Measurements from ENCODE around the gene OR2Z1. TPM values are rescaled to one million over a fixed set of nuclear protein-coding genes. Genes with fewer than 3 reads are reported as not detected.

Gene OR2Z1
- total RNA-seq (not detected), polyA plus RNA-seq (ENCODE audit: insufficient read depth, low read depth, low replicate concordance) (not detected)
- long read RNA-seq, donor 1, result 0 reads
- long read RNA-seq, donor 2, result 0 reads
- long read RNA-seq, donor 3, result 0 reads
- long read RNA-seq, donor 4, result 0 reads
- long read RNA-seq, donor 5, result 0 reads
- long read RNA-seq, donor 6, result 0 reads
- long read RNA-seq, donor 7, result 0 reads
- long read RNA-seq, donor 8, result 0 reads
- long read RNA-seq, donor 9, result 0 reads
- long read RNA-seq, donor 10, result 0 reads

DNA sequence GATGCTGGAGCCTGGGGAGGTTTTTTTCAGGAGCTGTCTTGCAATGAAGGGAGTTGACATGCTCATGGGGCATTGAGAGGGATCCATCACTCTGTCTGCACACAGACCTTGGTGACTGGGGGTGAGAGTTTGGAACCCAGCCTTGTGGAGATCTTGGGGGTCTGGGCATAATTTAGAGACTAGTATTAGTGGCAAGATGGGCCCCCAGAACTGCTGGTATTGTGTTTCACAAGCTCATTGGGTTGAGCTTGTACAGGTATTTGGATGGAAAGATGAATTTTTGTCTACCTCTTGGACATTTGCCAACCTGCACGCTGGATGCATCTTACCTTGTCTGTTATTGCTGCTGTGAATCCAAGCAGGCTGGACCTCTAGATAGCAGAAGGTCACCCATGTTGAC is at the start of gene OR2Z1:
Gene OR2Z1 (plus strand): TSS at position 301 of the 400 bp plus-strand sequence. CDS start 9,395 bp downstream, outside the sequence.
- Histone ChIP-seq H3K27ac (ENCODE audit: low read depth in 2 of 2, low read length in 2 of 2) (no peak within 1 kb of the TSS), H3K27me3 (ENCODE audit: control insufficient read depth, insufficient read depth, low read length) (no peaks in the 10 kb centered on the region), H3K9ac (ENCODE audit: low read length in 3 of 3) (no peak within 1 kb of the TSS), H3K4me1 (ENCODE audit: control insufficient read depth in 2 of 3, insufficient read depth in 2 of 3, low read depth in 1 of 3, low read length in 3 of 3) (no peaks in the 10 kb centered on the region), H3K36me3 (ENCODE audit: control insufficient read depth in 2 of 3, insufficient read depth in 3 of 3, low read length in 3 of 3) (no peaks in the 10 kb centered on the region), H3K9me3 (ENCODE audit: control insufficient read depth in 2 of 3, insufficient read depth in 1 of 3, low read length in 3 of 3) (peaks cover 0 to 2% (median 0%) of the 10 kb centered on the region in 3 donors), H3K4me3 (ENCODE audit: low read length in 3 of 3) (no peak within 1 kb of the TSS)
- TF ChIP-seq, protein P1, sequence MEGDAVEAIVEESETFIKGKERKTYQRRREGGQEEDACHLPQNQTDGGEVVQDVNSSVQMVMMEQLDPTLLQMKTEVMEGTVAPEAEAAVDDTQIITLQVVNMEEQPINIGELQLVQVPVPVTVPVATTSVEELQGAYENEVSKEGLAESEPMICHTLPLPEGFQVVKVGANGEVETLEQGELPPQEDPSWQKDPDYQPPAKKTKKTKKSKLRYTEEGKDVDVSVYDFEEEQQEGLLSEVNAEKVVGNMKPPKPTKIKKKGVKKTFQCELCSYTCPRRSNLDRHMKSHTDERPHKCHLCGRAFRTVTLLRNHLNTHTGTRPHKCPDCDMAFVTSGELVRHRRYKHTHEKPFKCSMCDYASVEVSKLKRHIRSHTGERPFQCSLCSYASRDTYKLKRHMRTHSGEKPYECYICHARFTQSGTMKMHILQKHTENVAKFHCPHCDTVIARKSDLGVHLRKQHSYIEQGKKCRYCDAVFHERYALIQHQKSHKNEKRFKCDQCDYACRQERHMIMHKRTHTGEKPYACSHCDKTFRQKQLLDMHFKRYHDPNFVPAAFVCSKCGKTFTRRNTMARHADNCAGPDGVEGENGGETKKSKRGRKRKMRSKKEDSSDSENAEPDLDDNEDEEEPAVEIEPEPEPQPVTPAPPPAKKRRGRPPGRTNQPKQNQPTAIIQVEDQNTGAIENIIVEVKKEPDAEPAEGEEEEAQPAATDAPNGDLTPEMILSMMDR (IDR thresholded peaks at IDR 0.05; ENCODE audit: borderline replicate concordance, extremely low read depth, insufficient read depth), result no peak
- intact Hi-C loops (cut with DNase I), result no loop called here
- DNase-seq (no peak), FAIRE-seq (no peak)

GRCh38 chr19:8673276-8673891 is 48.0 kb upstream of the OR2Z1 start:
- no peak overlapping the region for H3K27ac ChIP-seq (ENCODE audit: low read depth in 2 of 2, low read length in 2 of 2)
- no peaks in the 10 kb centered on the region for H3K4me1 ChIP-seq (ENCODE audit: control insufficient read depth in 2 of 3, insufficient read depth in 2 of 3, low read depth in 1 of 3, low read length in 3 of 3)
- intact Hi-C loops (cut with DNase I), result no loop called here
- no peak for DNase-seq
- TF ChIP-seq, protein P1 (IDR thresholded peaks at IDR 0.05; ENCODE audit: borderline replicate concordance, extremely low read depth, insufficient read depth), result no peak
- H3K9me3 ChIP-seq (ENCODE audit: control insufficient read depth in 2 of 3, insufficient read depth in 1 of 3, low read length in 3 of 3), result no peaks in the 10 kb centered on the region
- FAIRE-seq, result no peak
- no peak overlapping the region for H3K4me3 ChIP-seq (ENCODE audit: low read length in 3 of 3)
- no peaks in the 10 kb centered on the region for H3K36me3 ChIP-seq (ENCODE audit: control insufficient read depth in 2 of 3, insufficient read depth in 3 of 3, low read length in 3 of 3)
- H3K27me3 ChIP-seq (ENCODE audit: control insufficient read depth, insufficient read depth, low read length), result no peaks in the 10 kb centered on the region
- no peak overlapping the region for H3K9ac ChIP-seq (ENCODE audit: low read length in 3 of 3)

DNA sequence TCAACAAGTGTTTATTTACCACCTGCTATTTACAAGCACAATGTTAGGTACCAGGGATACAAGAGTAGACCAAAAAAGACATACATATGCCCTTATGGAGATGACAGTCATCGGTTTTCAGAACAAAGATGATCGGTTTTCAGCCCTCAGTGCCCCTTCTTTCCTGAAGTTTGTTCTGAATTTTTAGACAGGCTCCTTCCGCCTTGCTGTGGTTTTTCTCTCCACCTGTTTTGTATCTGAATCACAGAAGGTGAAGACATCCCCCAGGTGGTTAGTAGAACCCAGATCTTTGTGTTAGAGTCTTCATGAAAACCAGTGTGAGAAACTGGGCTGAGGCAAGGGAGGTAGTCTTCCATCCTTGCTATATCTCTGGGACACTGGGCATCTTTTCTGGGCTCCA is 46.4 kb upstream of the OR2Z1 start:
- FAIRE-seq (no peak), DNase-seq (no peak)
- TF ChIP-seq, protein P1 (IDR thresholded peaks at IDR 0.05; ENCODE audit: borderline replicate concordance, extremely low read depth, insufficient read depth), result no peak
- Histone ChIP-seq H3K4me1 (ENCODE audit: control insufficient read depth in 2 of 3, insufficient read depth in 2 of 3, low read depth in 1 of 3, low read length in 3 of 3) (no peaks in the 10 kb centered on the region), H3K4me3 (ENCODE audit: low read length in 3 of 3) (no peak overlapping the region), H3K27ac (ENCODE audit: low read depth in 2 of 2, low read length in 2 of 2) (no peak overlapping the region), H3K9ac (ENCODE audit: low read length in 3 of 3) (no peak overlapping the region), H3K27me3 (ENCODE audit: control insufficient read depth, insufficient read depth, low read length) (no peaks in the 10 kb centered on the region), H3K9me3 (ENCODE audit: control insufficient read depth in 2 of 3, insufficient read depth in 1 of 3, low read length in 3 of 3) (no peaks in the 10 kb centered on the region), H3K36me3 (ENCODE audit: control insufficient read depth in 2 of 3, insufficient read depth in 3 of 3, low read length in 3 of 3) (no peaks in the 10 kb centered on the region)
- intact Hi-C loops (cut with DNase I), result no loop called here

Data from kidney (tissue), 22 donors.